CMK (cell line): ENCODE data around the gene GRK2.
"Not testable (repeated sequence)": the region's sequence is repeated elsewhere in the genome, so short reads cannot be mapped to it uniquely, and the experiment has no call there.

Source experiments
- DNase-seq: peaks from one replicate; pipeline ENCODE4 v3.0.0-alpha.2; 2010; ENCODE audit warnings: low read depth

GRK2 gene

DNA sequence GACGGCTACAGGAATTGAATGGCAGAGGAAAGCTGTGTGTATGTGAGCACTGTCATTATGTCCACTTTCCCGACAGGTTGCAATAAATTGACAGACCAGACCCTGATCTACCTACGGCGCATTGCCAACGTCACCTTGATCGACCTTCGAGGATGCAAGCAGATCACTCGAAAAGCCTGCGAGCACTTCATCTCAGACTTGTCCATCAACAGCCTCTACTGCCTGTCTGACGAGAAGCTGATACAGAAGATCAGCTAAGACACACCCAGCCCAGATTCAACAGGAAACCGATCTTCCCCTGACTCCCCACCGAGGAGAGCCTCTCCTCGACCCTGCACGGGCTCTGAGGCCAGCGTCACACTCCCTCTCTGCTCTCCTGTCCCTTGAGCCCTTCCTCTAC is 11.5 kb upstream of the GRK2 start:
- no peak for DNase-seq

DNA sequence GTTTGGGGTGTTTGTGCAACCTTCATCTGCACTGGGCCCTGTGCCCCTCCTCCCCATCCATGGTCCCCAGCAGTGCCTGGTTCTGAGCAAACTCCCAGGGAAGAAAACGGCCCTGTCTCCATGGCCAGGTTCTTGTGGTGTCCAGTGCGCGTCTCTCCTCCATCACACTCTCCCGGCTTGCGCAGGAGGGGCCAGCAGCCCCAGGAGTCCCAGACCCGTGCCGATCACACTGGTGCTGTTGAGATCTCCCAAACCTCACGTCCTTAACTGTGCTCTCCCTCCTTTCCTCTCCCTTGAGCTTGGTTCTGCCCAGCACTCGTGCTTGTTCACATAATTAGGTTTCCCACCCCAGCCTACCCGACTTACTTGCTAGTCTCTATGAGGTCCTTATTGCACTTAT is 10.9 kb upstream of the GRK2 start:
- DNase-seq: no peak

DNA sequence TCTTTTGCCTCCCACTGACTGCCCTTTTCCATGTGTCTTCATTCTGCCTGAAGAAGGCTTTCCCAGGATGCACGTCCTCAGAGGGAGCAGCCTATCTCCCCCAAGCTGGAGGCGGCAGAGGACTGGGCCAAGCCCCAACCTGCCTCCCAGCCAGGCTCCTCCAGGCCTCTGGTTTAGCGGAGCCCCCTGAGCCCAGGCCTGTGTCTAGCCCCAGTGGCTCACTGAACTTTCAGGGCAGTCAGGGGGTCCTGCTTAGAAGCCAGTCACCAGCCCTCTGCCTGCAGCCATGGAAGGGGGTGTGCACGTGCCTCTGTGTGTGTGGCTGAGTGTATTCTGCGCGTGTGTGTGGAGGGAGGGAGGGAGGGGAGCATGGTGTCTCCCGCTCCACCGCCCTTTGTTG is 10.4 kb upstream of the GRK2 start:
- DNase-seq: no peak

DNA sequence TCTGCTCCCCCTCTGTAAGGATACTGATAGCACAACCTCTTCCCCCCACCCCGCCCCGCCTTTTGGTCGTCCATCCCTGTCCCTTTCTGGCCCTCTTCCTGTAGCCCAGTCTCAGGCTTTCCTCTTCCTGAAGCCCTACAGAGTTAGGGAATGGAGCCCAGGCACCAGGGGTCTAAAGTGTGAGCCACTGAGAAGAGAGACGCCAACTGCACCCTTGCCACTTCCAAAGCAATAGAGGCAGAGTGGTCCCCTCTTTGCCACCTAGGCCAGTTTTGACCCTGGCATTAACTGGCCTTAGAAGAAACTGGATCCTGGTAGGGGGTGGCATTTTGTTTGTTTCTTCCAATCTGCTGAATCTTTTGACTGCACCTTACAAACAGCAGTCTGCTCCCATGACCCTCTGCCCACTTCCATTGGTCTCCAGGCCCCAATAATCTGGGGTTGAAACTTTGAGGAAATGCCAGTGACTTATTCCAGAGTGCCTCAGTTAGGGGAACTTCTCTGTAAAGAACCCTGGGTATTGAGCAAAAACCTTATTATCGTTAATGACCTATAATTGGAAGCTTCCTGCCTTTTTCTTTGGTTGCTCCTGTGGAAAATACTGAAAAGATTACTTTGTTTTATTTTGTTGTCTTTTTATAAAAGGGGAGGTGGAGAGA is 9.7 kb upstream of the GRK2 start:
- no peak for DNase-seq

DNA sequence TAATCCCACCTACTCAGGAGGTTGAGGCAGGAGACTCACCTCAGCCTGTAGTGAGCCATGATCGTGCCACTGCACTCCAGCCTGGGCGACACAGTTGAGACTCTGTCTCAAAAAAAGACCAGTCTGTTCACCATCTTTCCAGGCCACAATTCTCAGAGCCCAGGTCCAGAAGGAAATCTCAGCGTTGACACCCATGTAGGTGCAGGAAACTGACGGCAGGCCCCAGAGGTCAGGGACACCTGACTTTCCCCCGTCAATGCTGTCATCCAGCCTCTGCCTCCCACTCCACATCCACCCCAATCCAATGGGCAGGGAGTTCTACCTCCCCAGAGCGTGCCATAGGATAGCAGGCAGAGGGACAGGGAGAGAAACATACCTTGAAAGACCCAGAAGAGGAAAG is 5.9 kb upstream of the GRK2 start:
- no peak for DNase-seq

DNA sequence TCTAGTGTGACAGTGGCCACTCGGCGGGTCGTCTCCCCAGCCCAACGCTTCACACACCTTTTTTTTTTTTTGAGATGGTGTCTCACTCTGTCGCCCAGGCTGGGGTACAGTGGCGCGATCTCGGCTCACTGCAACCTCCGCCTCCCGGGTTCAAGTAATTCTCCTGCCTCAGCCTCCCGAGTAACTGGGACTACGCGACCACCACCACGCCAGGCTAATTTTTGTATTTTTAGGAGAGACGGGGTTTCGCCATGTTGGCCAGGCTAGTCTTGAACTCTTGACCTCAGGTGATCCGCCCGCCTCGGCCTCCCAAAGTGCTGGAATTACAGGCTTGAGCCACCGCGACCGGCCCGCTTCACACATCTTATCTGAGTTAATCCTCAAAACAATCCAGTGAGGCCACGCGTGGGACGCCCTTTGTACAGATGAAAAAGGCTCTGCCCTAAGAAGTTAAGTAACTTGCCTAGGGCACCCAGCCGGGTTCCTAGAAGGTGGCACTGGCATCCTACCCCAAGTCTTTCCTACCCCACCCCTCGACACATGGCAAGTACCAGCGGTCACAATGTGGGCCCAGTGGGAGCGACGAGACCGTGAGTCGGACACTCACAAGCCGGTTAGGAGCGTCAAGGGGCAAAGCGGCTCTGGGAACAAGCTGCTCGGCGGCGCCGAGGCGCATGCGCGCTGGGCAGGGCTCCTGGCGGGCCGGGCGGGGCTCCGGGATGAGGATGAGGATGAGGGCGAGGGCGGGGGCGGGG is 5.2 kb upstream of the GRK2 start:
- not testable (repeated sequence) for DNase-seq

DNA sequence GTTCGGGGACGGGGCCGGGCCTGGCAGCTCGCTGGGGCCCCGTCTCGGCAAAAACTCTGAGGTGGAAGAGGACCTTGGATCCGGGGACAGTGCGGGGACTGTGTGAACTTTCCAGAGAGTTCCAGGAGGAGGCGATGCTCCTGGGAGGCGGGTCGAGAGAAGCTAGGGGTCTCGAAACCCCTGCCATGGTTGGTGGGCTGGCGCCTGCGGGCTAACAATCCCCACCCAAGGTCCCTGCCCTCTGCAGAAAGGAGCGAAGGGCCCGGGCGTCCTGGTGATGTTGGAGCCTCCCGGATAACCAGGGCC is 4.7 kb upstream of the GRK2 start:
- DNase-seq: no peak

DNA sequence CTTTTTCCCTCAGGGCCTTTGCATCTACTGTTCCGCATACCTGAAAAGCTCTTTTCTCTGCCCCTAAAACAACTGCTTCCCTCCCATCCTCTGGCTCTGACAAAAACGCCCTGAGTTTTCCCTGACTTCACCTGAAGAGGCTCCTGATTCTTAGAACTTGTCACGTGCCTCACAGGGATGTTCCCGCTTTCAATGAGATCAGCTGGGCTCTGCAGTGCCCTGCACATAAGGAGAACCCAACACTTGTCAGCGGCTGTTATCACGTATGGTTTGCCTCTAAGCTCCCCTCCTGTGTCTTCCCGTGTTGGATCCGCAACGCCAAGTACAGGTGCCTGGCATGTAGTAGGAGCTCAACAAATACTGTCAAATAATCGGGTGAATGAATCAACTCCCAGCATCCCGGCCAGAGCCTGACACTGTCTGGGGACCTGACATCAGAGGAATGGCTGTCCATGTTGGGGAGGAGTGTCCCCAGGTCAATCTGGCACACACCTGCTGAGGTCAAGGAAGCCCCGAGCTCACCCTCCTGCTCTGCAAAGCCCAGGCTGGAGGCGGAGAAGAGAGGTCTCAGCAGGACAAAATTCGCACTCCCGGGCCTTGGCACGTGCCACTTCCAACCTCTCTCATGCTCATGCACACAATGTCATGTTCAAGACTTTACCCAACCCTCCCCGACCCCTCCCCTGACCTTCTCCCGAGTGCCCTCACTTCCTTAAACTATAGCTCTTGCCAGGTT is 4.2 kb upstream of the GRK2 start:
- no peak for DNase-seq

DNA sequence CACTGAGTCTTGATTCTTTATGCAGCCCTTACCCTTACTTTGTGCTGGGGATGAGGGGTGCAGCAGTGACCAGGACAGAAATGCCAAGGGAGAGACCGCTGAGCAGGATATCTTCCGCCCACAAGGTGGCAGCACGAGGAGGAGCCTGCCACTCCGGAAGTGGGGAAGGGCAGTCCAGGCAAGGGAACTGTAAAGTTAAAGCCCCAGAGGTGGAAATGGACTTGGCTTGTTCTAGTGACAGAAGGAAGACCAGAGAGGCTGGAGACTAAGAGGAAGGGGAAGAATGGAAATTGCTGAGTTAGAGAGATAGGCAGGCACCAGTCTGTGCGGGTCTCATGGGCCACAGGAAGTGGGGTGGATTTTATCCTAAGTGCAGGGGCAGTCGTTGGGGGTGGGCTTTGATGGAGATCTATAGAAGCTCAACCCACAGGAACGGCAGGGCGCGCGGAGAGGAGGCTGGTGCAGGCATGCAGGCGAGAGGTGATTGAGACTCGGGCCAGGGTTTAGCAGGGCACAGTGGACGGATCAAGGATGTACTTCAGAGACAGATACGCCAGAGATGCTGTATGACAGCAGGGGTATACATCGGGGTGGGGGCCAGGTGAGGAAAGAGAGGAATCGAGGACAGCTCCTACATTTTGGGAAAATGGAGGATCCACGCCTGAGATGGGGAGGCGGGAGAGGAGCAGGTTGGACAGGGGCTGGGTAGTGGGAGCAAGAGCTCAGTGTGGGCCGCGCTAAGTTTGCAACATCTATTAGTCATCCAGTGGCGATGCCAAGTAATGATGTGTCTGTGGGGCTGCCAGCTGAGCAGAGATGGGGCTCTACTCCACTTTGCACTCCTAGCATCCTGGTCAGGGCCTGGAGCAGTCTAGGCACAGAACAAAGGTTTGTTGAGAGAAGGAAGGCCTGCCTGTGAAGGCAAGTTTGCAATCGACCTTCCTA is 3.3 kb upstream of the GRK2 start:
- peak; percentile 97 for DNase-seq

DNA sequence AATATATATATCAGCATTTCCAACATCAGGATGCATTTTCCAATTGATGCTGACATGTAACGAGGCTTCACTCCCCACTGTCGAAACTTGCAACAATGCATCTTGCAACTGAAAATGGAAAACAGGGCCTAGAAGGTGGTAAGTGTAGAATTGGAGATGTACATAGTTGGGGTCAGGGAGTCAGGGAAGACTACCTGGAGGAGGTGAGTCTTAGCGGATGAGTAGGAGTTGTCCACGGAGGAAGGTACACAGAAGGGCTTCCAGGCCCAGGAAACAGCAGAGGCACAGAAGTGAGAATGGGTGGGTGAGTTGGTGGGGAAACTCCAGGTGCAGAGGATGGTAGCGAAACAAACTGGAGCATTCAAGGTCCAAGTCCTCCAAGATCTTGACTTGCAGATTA is 2.0 kb upstream of the GRK2 start:
- no peak for DNase-seq

DNA sequence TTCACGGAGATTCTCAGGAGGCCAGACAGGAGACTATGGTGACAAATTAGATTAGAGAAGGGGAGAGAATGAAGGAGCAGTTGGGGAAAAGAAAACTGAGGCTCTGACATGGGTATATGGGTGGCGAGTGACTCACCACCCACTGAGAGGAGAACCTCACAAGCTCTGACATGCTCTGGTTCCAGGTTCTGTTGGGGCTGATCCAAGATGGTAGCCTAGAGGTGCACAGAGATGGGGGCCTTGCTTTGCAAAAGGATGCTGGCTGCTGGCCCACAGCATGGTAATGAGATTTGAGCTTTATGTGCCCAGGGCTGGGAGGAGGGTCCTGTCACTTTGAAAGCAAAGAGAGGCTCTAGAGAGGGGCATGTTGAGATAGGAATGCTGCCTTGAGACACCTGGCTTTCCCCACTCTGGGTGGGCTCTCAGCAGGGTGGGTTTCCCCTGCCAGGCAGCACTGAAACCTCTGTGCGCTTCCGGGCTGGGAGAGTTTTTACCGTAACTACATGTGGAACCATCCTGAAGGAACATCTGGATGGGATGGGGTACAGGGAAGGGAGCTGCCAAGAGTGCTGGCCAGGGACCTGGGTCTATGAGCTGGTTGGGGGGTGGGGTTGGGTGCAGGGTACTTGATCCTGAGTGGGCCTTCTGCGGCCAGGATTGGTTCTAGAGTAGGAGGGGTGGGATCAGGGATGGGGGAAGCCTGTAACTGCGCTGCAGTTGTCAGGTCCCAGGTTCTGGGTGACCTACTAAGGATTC is 1.2 kb upstream of the GRK2 start:
- DNase-seq: no peak

DNA sequence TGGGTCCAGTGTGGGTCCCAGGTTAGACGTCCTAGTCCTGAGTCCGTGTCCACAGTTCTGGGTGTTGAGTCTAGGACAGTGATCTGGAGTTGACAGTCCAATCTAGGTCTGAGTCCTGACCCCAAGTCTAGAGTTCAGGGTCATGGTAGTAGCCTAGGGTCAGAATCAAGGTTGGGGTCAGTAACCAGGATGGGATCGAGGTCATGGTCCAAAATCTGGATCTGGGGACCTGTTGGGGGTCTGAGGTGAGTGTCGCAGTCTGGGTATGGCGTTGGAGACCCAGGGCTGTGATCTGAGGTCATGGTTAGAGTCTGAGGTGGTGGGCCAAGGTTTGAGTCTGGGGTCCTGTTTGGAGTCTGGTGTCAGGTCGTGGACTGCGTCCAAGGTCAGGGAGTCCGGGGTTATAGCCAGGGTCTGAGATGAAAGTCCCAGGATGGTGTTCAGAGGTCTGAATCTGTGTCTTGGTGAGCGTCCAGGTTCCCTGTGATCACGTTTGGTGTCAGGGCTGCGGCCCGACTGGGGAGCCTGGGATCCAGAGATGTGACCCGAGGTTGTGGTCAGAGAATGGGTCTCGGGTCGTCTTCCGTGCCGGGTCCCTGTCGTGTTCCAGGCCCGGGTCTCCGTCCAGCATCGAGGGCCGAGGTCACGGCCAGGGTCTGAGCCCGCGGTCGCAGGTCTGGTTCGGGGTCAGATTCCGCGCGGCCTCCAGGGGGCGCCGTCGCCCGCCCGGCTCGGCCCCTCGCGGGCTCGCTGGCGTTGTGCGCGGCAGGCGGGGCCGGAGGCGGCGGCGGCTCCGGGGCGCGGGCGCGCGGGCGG is 432 bp upstream of the GRK2 start:
- peak; percentile 58 for DNase-seq

DNA sequence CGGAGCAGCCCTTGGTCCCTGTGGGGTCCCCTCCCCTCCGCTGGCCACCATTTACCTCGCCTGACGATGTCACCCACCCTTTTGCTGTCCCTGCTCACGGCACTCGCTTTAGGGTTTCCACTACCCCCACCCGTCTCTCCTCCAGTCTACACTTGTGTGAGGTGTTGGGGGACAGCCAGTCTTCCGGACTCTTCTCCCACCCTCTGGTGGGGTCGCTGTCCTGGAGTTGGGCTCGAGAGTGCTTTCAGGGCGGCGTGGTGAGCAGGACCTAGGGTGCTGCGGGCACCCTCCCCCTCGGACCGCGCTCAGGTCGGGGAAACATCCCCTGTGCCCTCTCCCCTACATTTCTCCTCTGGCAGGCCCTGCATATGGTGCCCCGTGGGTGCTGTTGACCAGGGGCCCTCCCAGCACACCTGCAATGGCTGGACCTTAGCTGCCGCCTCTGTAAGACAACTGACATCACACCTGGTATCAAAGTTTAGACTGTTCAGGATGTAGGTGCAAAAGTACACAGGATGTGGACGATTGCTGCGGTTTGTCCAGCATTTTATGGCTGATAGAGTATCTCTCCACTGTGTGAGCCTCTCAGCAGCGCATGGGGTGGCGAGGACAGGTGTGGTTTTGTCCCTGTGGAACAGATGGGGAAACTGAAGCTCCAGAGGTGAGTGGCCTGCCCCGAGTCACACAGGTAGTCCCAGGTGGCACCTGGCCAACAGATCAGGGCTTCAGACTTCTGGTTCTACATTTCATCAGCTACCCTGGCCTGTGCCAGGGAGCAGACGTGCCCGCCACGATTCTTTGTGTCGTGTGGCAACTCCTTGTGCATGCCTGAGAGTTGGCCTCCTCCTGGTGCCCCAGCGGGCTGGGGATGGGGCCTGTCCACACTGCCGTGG is 1.2 kb downstream of the GRK2 start:
- no peak for DNase-seq

DNA sequence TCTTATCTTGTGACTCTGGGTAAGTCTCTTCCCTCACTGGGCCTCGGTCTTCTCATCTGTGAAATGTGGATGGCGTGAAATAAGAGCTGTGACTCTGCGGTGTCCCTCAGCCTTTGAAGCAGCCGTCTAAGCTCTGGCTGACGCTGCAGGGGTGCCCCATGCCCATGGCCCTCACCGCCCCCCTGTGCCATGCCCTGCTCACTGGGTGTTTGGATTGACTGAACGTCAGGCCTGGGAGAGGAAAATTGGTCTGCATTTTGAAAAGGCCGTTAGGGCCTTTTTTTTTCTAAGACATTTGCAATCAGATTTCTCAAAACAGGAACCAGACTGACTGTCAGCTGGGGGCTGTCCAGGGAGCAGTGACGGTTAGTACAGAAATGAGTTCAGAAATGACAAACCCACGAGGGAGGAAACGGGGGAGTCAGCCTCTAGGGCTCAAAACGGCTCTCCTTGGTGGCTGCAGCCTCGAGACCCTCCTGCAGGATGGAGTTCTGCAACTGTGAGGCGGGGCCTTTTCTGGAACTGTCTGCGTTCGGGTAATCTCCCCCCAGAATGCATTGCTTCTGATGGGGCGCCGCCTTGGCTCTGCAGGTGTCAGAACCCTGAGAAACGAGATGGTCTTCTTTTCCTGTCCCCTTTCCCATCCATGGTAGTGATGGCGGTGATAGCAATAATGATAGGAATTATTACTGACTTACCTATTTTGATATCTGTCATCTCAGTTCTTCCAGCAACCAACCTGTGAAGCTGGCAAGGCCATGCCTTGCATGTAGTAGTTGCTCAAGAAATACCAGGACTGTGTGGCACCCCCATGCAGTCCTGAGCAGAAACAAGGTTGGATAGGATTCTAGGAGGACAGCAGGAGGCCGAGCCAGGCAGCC is 2.0 kb downstream of the GRK2 start:
- no peak for DNase-seq

DNA sequence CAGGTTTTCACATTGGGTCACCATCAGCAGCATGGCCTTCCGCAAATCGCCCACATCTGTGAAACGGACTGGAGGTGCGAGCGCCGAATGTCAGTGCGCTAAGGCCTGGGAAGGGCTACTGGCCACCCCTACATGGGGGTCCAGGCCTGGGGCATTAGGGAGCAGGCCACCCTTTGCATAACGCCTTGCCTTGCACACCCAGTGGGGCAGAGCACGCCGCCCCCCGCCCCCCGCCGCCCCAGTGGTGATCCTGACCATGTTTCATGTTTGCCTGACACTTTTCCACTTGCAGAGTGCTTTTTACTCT is 2.6 kb downstream of the GRK2 start:
- DNase-seq: no peak

DNA sequence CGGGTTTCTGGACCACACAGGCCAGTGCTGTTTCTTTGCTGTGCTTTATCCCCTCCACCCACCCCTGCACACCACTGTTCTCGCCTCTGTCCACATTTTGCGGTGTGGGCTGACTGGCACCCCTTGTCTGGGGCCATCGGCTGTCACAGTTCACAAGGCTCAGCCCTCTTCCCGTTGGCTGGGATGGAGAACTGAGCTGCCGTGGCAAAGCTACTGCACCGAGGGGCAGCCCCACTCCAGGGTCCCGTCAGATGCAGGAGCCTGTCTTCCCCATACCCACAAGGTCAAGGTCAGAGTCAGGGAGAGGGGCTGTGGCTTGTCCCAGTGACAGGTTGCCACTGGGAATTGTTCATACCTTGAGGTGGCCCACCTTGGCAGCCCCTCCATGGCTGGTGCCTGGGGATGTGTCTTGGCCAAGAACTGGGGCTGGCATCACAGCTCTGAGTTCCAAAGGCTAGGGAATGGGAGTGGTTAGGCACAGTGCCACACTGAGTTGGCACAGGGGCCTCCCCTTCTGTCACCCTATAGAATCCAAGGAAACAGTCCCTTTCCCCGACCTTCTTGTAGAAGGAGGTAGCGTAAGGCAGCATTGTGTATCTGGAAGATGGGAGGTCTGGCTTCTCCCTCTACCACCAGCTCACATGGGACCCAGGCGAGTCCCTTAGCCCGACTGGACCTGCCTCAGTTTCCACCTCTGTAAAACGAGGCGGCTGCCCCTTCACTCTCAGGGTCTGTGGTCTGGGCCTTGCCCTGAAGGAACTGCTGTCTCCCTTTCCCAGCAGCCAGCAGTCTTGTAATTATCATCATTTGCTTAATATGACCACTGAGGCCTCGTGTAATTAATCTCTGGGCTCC is 3.4 kb downstream of the GRK2 start:
- DNase-seq: no peak

DNA sequence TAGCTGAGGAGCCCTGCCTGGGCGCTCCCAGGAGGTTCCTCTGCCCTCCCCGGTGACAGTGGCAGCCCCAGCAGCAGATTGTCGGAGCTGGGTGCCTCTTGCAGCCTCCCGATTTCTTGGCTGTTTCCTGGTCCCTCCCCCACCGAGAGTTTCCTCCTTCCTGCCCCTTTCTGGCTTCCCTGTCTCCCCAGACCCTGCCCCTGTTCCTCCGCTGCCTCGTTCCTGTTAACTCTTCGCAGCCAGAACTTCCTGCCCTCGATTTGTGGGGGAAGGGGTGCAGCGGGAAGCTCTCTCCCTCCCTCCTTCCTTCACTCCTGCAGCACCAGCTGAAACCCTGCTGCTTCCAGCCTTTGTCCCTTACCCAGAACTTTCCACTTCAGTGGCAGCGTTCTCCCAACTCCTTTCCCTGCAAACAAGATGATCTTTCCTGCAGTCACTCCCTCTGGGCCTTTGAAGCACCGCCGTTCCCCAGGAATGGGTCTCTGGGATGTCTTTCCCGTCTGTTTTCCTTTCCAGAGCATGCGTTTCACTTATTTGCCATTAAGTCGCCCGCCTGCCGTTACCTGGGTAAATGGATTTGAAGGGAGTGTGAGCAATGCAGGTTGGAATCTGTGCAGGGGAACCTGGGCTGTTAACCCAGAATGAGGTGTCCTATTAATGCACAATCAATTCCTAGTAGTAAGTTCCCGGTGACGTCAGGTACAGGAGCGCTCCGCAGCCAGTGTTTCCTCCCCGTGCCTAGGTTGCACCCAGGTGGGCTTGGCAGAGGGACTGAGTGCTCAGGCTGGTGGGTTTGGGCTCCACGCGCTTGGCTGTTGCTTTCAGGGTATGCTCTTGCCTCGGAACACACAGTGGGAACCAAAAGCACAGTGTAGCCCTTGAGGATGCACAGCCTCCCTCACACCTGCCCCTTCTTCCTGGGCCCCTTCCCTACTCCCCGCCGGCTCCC is 4.3 kb downstream of the GRK2 start:
- peak; percentile 87 for DNase-seq
